ENCODE measurements around the gene MOK.
"Not testable (repeated sequence)": the region's sequence is repeated elsewhere in the genome, so short reads cannot be mapped to it uniquely, and the experiment has no call there.

The MOK gene, protein sequence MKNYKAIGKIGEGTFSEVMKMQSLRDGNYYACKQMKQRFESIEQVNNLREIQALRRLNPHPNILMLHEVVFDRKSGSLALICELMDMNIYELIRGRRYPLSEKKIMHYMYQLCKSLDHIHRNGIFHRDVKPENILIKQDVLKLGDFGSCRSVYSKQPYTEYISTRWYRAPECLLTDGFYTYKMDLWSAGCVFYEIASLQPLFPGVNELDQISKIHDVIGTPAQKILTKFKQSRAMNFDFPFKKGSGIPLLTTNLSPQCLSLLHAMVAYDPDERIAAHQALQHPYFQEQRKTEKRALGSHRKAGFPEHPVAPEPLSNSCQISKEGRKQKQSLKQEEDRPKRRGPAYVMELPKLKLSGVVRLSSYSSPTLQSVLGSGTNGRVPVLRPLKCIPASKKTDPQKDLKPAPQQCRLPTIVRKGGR
- total RNA-seq = 4.5 reads per million, percentile 18 among the genes with 10 or more reads in this experiment

DNA sequence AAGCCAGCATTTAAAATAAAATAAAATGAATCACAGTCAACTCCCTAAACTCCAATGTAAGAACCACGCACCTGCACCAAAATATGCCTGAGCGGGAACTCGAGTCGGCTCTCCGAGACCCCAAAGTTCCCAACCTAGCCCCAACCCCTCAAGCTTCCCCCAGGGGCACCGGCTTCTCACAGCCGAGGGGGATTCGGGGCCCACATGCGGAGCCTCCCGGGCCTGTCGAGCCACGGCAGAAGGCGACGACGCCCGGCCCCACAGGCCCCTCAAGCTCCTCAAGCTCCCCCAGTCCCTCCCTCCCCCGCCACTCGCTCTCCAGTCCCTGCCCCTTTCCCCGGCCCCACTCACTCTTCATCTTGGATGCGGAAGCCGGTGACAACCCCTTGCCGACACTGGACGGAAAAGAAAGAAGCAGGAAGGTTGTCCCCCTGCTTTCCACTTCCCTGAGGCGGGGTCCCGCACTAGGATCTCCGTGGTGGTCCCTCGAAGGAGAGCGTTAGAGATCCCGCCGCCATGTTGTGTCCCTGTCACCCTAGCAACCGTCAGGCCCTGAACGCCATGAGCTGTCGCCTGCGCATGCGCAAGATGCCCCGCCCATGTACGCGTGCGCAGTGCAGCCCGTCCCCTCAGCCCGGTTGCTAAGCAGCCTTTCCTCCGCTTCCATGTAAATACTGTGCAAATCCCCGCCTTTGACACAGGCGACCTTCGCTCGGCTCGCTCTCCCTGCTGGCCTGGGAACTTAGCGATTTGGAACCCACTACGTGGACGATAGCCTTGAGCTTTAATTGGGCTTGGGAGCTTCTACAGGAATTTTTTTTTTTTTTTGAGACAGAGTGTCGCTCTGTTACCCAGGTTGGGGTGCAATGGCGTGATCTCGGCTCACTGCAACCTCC is at the start of gene MOK:
Gene MOK (minus strand): TSS at position 554 of the 896 bp plus-strand sequence. CDS start 196 bp downstream, at position 358.
- DNase-seq = peak; percentile 94

GRCh38 chr14:102353126-102353619 is 48.2 kb upstream of the MOK start:
- DNase-seq = no peak

GRCh38 chr14:102352213-102352612 is 47.2 kb upstream of the MOK start:
- no peak for DNase-seq

- DNase-seq = not testable (repeated sequence)
These were observed 46.6 kb upstream of the MOK start for GRCh38 chr14:102351593-102351992.

- no peak for DNase-seq
These were observed 46.1 kb upstream of the MOK start for GRCh38 chr14:102351023-102351422.

DNA sequence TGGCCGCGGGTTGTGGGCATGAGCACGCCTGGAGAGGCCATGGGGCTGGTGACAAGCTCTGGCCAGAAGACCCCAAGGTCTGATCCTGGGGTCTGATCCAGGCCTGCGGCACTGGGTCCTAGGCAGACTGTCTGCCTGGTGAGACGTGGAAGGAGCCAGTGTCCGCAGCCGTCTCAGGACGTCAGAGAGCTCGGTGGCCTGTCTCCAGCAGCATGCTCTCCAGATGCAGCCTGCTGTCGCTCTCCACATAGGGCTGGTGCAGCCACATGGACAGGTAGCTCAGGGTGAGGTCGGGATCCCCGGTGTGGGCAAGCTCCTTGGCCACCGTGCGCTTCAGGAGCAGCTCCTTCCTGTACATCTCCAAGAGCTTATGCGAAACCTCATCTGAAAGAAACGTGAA is 43.4 kb upstream of the MOK start:
- DNase-seq = no peak

GRCh38 chr14:102346645-102347044 is 41.7 kb upstream of the MOK start:
- DNase-seq = no peak

- DNase-seq = no peak
These were observed 40.3 kb upstream of the MOK start for GRCh38 chr14:102345232-102345631.

- DNase-seq = no peak
These were observed 39.5 kb upstream of the MOK start for GRCh38 chr14:102344485-102344884.

GRCh38 chr14:102344084-102344483 is 39.1 kb upstream of the MOK start:
- DNase-seq = no peak

GRCh38 chr14:102342238-102342637 is 37.3 kb upstream of the MOK start:
- no peak for DNase-seq

DNA sequence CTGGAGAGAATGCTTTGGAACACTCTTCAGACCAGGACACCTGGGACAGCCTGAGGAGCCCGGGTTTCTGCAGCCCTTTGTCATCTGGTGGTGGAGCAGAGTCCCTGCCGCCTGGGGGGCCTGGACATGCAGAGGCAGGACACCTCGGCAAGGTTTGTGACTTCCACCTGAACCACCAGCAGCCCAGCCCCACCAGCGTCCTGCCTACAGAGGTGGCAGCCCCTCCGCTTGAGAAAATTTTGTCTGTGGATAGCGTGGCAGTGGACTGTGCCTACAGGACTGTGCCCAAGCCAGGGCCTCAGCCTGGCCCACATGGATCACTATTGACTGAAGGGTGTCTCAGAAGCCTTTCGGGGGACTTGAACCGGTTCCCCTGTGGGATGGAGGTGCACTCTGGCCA is 36.6 kb upstream of the MOK start:
- no peak for DNase-seq

DNA sequence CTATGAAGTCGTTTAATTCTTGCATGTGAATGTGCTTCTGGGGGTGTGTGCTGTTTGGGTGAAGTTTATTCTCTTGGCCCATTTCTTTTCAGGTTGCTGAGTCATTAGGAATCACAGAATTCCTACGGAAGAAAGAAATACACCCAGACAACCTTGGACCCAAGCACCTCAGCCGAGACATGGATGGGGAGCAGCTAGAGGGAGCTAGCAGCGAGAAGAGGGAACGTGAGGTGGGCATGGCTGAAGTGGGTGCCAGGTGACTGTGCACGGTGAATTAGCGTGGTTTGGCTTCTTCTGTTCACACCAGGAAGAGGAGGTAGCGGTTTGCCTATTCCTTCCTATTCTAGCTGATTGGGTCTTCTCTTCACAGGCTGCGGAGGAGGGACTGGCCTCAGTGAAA is 33.8 kb upstream of the MOK start:
- DNase-seq = no peak

DNA sequence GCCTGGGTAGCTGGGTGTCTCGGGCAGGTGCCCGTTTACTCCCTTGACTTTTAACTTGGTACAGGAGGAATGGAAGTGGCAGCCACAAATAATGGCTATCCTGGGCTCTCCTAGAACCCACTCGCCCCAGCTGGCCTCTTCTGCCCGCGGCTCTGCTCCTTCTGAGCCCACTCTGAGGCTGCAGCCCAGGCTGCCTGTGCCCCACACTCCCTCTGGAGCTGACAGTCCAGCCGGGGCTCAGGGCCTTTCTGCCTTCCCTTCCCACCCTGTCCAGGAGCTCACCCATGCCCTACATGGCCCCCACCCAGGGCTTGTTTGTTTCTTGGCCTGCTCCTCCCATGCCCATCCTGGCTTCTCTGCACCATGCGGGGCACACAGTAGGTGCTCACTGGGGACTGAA is 30.2 kb upstream of the MOK start:
- DNase-seq = no peak

GRCh38 chr14:102333795-102334705 is 29.1 kb upstream of the MOK start:
- DNase-seq = no peak

- DNase-seq = no peak
These were observed 28.4 kb upstream of the MOK start for GRCh38 chr14:102333390-102333789.

GRCh38 chr14:102330806-102331205 is 25.8 kb upstream of the MOK start:
- no peak for DNase-seq

DNA sequence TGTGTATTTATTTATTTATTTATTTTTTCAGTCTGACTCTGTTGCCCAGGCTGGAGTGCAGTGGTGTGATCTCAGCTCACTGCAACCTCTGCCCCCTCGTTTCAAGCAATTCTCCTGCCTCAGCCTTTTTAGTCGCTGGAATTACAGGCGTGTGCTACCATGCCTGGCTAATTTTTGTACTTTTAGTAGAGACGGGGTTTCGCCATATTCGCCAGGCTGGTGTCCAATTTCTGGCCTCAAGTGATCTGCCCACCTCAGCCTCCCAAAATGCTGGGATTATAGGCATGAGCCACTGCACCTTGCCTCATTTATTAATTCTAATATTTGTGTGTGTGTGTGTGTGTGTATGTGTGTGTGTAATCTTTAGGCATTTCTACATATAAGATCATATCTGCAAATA is 24.4 kb upstream of the MOK start:
- not testable (repeated sequence) for DNase-seq

DNA sequence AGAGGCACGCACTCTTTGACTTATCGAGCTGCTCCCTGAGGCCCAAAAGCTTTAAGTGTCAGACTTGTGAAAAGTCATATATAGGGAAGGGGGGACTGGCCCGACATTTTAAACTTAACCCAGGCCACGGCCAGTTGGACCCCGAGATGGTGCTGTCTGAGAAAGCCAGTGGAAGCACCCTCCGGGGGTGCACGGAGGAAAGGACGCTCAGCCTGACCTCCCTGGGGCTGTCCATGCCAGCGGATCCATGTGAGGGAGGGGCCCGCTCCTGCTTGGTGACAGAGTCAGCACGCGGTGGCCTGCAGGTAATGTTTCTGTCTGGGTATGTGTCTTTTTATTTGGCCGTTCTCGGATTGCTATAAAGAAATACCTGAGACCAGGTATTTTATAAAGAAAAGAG is 21.6 kb upstream of the MOK start:
- DNase-seq = no peak

DNA sequence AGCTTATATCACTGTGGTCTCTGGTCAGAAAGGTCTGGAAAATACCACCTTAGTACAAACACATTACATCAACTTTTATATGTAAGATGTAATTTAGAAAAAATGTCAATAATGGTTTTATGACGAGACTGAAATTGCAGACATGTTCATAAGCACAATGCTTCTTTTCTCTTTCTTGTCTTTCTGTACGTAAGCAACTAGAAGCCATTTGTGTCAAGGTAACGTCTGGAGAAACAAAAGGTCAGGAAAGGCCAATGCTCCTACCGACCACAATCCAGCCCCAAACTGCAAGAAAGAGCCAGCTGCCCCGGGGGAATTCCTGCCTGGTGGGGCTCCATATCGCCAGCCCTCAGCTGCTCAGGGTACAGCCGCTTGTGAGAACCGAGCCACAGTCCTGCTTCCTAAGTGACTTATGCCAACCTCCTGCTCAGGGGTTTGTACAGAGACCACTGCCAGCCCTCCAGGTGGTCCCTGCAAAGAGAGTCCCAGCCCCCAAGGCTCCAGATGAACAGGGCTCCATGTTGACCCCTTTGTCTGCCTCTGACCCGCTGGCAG is 20.9 kb upstream of the MOK start:
- no peak for DNase-seq

GRCh38 chr14:102323102-102323501 is 18.1 kb upstream of the MOK start:
- DNase-seq = no peak
